Cardiac muscle cell (in vitro differentiated cells and primary cell): ENCODE measurements around the gene FAM98B. TPM values are rescaled to one million over a fixed set of nuclear protein-coding genes. Genes with fewer than 3 reads are reported as not detected.

Source experiments
- DNase-seq, 2 donors: peaks; one replicate each; pipeline versions ENCODE4 v3.0.0 to v3.0.0-alpha.2; 2010 to 2017; ENCODE audit warnings: low read depth in 1 of 2, low spot score in 1 of 2
- H3K27ac ChIP-seq: fragments of 200-600 bp; sonication (generic); 2 replicates; pipeline ENCODE4 v1.5.1; 2016
- H3K27me3 ChIP-seq: fragments of 200-600 bp; sonication (generic); 2 replicates; pipeline ENCODE4 v1.6.0; 2016; ENCODE audit warnings: control low read depth
- H3K36me3 ChIP-seq: fragments of 200-600 bp; sonication (generic); 2 replicates; pipeline ENCODE4 v1.5.1; 2016; ENCODE audit warnings: control low read depth
- H3K4me1 ChIP-seq: fragments of 200-600 bp; sonication (generic); 2 replicates; pipeline ENCODE4 v1.8.1; 2017; ENCODE audit warnings: low read depth, mild to moderate bottlenecking, mixed run types
- H3K4me3 ChIP-seq: fragments of 200-600 bp; sonication (generic); 2 replicates; pipeline ENCODE4 v1.5.1; 2016; ENCODE audit warnings: mild to moderate bottlenecking
- H3K9me3 ChIP-seq: fragments of 200-600 bp; sonication (generic); 2 replicates; pipeline ENCODE4 v1.5.1; 2017; ENCODE audit warnings: low read depth, mild to moderate bottlenecking, control low read depth
- CTCF ChIP-seq: IDR thresholded peaks from 2 replicates; pipeline ENCODE4 v1.5.1; 2012; ENCODE audit warnings: low read depth, mild to moderate bottlenecking, low read length
- polyA plus RNA-seq: library from polyadenylated mRNA; unstranded; fragments of >200 nt; fragmentation: Nextera tagmentation; extraction: Ambion mirVana; gene quantifications from 2 replicates; pipeline ENCODE4 v1.2.1, GENCODE V29; 2016
- total RNA-seq: library from RNA; depleted of rRNA; stranded (reverse); fragments of >200 nt; gene quantifications from 2 replicates; pipeline ENCODE4 v1.2.3, GENCODE V29; 2016

The FAM98B gene
- total and polyA plus RNA-seq, 2 experiments from 2014 or later, result 2.4 to 10.2 TPM

GRCh38 chr15:38441130-38441519 lies 12.8 kb upstream of the FAM98B start:
- no peaks in the 10 kb centered on the region for H3K4me1 ChIP-seq
- TF ChIP-seq CTCF, result no peak
- no peak for DNase-seq

GRCh38 chr15:38454696-38455090 lies 766 bp downstream of the FAM98B start:
- Histone ChIP-seq H3K36me3 (no peaks in the 10 kb centered on the region), H3K4me3 (peak overlapping the region; percentile 73), H3K27ac (peak overlapping the region; percentile 95), H3K4me1 (peaks cover 7% of the 10 kb centered on the region), H3K9me3 (no peaks in the 10 kb centered on the region), H3K27me3 (peaks cover 3% of the 10 kb centered on the region)
- peak in 1 of 2 donors; percentile 47 for DNase-seq
- TF ChIP-seq CTCF, result no peak

More at GRCh38 chr15:38441130-38441519, 12.8 kb upstream of the FAM98B start:
- Histone ChIP-seq H3K4me3 (no peak overlapping the region), H3K36me3 (no peaks in the 10 kb centered on the region), H3K27me3 (no peaks in the 10 kb centered on the region), H3K9me3 (no peaks in the 10 kb centered on the region), H3K27ac (no peak overlapping the region)

GRCh38 chr15:38455092-38455491 lies 1.2 kb downstream of the FAM98B start:
- TF ChIP-seq CTCF, result no peak

GRCh38 chr15:38458646-38459045 lies 4.7 kb downstream of the FAM98B start:
- Histone ChIP-seq H3K27me3 (no peaks in the 10 kb centered on the region), H3K27ac (no peak overlapping the region)
- DNase-seq, result no peak

More at GRCh38 chr15:38455092-38455491, 1.2 kb downstream of the FAM98B start:
- H3K27ac ChIP-seq, result peak overlapping the region; percentile 95
- DNase-seq, result no peak
- H3K27me3 ChIP-seq, result peaks cover 3% of the 10 kb centered on the region
- peaks cover 7% of the 10 kb centered on the region for H3K4me1 ChIP-seq
- H3K9me3 ChIP-seq, result no peaks in the 10 kb centered on the region
- no peaks in the 10 kb centered on the region for H3K36me3 ChIP-seq
- peak overlapping the region; percentile 73 for H3K4me3 ChIP-seq

GRCh38 chr15:38459480-38459879 lies 5.6 kb downstream of the FAM98B start:
- Histone ChIP-seq H3K36me3 (no peaks in the 10 kb centered on the region), H3K27ac (no peak overlapping the region)
- no peak for TF ChIP-seq CTCF

More at GRCh38 chr15:38458646-38459045, 4.7 kb downstream of the FAM98B start:
- Histone ChIP-seq H3K4me3 (no peak overlapping the region), H3K9me3 (no peaks in the 10 kb centered on the region), H3K36me3 (no peaks in the 10 kb centered on the region), H3K4me1 (peaks cover 7% of the 10 kb centered on the region)
- TF ChIP-seq CTCF, result no peak

GRCh38 chr15:38460543-38460942 lies 6.6 kb downstream of the FAM98B start:
- Histone ChIP-seq H3K4me3 (no peak overlapping the region), H3K4me1 (peaks cover 3% of the 10 kb centered on the region), H3K9me3 (no peaks in the 10 kb centered on the region), H3K36me3 (no peaks in the 10 kb centered on the region), H3K27ac (no peak overlapping the region), H3K27me3 (no peaks in the 10 kb centered on the region)
- no peak for DNase-seq
- no peak for TF ChIP-seq CTCF

More at GRCh38 chr15:38459480-38459879, 5.6 kb downstream of the FAM98B start:
- Histone ChIP-seq H3K27me3 (no peaks in the 10 kb centered on the region), H3K9me3 (no peaks in the 10 kb centered on the region), H3K4me1 (peaks cover 7% of the 10 kb centered on the region), H3K4me3 (no peak overlapping the region)
- DNase-seq, result no peak
